ENCODE data around the gene DKK2.
"Not testable (repeated sequence)": the region's sequence is repeated elsewhere in the genome, so short reads cannot be mapped to it uniquely, and the experiment has no call there.

Gene DKK2

DNA sequence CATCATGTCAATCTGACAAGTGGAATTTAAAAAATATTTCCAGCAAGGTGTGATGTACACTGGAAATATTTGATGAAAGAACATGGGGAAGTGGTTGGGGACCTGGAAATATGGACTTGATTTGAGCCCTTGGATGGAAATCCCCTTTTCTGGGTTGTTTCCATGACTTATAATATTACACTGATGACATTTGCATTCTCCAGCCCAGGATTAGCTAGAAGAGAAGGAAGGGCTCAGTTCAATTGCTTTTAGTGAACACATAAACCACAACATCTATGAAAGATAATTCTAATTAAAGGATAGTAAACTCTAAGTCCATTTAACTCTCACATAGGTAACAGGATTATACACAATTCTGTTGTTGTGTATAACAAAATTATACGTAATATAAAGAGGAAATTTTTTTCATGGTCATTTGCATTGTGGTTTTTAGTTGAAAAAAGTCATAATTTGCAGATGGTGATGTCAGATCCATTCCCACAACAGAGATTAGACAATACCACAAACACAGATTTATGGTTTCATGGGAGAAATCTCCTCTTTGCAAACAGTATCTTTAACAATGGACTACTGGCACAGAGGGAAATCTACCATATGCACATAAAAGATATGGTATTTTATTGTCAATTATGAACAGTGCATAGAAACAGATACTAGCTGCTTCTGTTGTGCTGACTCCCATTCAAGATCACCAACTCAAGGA, 126.5 kb downstream of the DKK2 start:
- no peak for DNase-seq (ENCODE audit: low spot score)

DNA sequence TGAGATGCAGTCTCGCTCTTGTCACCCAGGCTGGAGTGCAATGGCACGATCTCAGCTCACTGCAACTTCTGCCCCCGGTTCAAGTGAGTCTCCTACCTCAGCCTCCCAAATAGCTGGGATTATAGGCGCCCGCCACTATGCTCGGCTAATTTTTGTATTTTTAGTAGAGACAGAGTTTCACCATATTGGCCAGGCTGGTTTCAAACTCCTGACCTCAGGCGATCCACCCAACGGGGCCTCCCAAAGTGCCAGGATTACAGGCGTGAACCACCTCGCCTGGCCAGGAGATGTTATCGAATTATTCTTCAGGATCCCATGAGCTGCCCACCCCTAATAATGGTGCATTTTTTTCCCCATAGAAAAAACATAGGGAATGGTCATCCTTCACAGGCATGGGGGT, 128.1 kb downstream of the DKK2 start:
- not testable (repeated sequence) for DNase-seq (ENCODE audit: low spot score)

DNA sequence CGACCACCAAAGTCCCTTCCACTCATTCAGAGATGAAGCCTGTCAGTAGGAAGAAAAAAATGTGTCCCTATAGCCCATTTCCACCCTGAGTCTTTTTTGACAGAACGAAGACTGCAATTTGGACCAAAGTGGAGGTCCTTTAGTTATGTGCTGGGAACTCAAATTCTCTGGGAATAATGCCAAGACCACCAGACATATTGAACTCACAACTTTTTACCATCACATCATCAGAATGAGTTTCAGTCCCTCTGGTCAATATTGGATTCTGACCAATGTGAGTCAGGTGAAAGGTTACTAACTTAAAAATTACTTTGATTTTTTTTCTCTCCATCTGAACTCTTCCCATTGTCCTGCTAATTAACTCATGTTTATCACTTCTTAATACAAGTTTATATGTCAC, 128.9 kb downstream of the DKK2 start:
- DNase-seq (ENCODE audit: low spot score): no peak

DNA sequence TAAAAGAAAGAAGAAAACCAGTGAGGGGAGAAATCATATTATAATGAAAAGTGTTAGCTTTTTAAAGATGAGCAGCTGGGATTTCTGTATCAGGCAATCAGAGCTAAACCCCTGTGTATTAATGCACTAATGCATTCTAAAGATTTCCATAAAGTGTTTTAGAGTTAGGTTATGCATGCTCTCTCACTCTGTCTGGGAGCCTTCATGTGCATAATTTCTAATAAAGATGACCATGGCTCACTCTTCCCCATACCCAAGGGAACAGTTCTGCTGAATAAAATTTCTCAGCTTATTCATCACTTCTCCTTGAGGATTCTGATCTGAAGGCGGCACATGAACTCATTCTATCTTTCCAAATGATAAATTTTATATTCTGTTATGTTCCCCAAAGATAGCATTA, 129.4 kb downstream of the DKK2 start:
- no peak for DNase-seq (ENCODE audit: low spot score)

DNA sequence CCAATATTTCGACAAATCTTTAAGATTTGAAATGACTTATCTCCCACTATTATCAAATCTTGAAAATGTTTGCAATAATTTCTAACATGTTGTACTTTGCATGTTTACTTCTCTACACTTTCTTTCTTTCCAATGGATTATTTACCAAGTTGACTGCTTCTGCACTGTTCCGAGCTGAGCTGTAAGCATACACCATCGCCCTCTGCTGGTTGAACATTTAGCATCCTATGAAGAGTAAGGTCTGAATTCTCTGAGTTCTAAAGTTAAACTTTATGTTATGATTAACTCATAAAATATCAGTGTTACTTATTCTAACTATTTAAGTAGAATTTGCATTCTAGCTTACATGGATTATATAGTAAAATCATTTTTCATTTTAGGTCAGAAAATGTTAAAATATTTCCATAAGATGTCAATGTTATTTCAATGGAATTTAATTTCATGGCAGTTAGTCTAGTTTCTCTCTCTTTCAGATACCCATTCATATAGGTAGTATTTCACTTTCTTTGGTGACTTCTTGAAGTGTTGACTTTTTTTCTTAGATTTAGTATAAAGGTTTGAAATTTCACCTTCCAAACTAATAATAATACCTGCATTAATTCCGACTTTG, 137.4 kb downstream of the DKK2 start:
- DNase-seq (ENCODE audit: low spot score): peak; percentile 17

DNA sequence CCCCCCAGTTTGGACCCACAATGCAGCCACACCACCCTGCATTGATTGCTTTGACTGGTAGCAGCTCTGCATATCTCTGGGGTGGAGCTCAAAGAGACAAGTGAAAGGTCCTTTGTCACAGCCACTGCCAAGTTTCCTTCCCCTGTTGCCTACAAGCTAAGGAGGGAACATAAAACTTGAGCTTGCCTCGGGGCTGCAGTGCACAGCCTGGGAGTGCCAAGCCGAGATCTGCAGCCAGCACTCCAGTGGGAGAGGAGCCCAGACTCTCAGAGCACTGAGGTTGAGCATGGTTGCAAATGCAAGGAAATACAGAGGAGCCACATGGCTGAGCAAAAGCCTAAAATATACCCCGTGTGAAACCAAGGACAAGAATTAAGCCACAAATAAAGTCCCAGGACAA, 142.2 kb downstream of the DKK2 start:
- DNase-seq (ENCODE audit: low spot score): no peak

DNA sequence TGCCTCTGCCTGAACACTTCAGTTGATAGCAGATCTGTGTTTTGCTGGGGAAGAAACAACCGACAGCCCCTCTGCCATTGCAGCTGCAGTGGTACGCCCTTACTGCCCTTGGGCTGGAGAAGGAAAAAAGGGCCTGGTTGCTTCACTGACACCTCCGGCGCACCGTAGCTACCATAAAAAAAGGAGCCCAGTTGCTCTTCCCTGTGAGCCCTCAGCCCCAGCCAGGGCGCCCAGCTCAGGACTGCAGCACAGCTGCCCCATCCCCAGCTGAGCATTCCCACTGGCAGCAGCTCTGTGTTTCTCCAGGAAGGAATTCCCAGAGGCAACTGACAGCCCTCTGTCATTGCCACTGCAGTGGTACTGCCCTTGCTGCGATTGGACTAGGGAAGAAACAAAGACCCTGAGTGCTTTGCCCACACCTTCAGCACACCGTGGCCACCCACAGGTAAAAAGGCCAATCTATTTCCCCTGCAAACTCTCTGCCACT, 142.7 kb downstream of the DKK2 start:
- no peak for DNase-seq (ENCODE audit: low spot score)

DNA sequence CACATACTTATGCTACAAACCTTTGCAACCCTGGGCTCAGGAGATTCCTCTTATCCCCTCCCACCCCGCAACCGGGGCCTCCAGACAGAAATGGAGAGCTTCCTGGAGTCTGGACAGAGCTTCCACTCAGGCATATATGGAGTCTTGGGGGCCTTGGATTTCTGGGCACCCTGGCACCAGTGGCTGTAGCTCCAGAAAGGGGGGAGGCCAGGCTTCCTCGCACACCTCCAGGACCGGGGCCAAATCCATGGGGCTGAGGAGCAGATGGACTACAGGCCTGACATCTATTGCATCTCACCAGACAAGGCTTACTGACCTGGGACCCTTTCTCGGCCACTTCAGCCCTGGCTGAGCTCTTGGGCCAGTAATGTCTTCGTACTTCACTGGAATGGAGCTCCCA, 143.3 kb downstream of the DKK2 start:
- DNase-seq (ENCODE audit: low spot score): no peak

DNA sequence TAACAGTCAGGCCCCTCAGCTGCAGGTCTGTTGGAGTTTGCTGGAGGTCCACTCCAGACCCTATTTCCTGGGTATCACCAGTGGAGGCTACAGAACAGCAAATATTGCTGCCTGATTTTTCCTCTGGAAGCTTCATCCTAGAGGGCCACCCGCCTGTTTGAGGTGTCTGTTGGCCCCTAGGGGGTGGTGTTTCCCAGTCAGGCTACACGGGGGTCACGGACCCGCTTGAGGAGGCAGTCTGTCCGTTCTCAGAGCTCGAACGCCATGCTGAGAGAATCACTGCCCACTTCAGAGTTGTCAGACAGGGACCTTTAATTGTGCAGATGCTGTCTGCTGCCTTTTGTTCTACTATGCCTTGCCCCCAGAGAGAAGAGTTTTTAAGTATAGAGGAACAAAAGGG, 160.8 kb downstream of the DKK2 start:
- no peak for DNase-seq (ENCODE audit: low spot score)
